ENCODE data around the gene ITIH3.

Gene ITIH3

DNA sequence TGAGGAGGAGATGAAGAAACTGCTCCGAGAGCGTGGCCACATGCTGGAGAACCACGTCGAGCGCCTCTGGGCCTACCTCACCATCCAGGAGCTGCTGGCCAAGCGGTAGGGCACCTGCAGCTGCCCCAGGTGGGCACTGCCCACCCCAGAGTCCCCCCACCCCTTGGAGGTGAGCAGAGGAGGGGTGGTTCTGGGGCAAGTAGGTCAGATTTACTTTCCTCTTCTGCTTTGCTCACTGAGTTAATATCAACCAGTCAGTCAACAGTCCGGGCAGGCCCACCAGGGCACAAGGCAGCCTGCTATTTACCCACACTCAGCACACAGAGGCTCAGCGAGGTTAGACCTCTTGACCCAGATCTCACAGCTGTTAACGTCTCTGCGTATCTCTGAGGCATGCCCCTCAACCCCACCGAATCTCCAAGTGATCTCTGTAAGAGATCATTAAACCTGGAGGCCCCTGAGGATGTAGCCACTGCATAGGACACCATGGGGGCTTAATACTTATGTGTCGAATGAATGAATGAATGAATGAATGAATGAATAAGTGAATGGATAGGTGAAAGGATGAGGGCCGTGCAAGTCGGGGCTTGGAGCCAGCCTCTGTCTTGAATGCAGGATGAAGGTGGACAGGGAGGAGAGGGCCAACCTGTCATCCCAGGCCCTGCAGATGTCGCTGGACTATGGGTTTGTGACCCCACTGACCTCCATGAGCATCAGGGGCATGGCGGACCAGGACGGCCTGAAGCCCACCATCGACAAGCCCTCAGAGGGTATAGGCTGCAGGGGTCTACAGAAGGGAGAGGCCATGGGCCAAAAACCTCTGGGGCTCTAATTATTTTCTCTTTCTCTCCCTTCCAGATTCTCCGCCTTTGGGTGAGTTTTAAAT, 8.0 kb upstream of the ITIH3 start:
- POLR2A ChIA-PET, result no interaction called here
- CTCF ChIA-PET, result interaction anchor here (0.6 to 2.6 kb wide), 5 partner anchors 11 to 30 kb away, joined by 3 to 12 read pairs (median 3); no protein-coding TSS in a partner anchor
- TF ChIP-seq CTCF (IDR thresholded peaks at IDR 0.05; ENCODE audit: control extremely low read depth, extremely low read depth, low read depth, missing control alignments), result no peak
- no peak for DNase-seq (ENCODE audit: extremely low spot score)

DNA sequence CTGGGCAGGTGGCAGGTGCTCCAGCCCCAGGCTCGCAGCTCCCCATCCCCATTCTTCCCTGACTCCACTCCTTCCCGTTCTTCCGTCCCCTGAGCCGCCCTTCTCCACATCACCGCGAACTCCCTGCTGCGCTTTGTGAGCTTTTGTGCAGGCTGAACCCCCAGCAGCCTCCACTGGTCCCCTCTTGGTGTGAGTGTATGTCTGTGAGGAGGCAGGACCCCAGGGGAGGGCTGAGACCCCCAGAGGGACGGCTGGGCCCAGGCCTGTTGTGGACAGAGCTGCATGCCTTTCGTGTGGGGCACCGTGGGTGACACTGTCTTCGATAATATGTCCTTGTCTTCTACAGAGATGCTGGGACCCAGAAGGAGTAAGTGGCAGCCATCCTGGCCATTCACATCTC, 7.3 kb upstream of the ITIH3 start:
- no peak for TF ChIP-seq CTCF (IDR thresholded peaks at IDR 0.05; ENCODE audit: control extremely low read depth, extremely low read depth, low read depth, missing control alignments)
- POLR2A ChIA-PET, result no interaction called here
- CTCF ChIA-PET, result interaction anchor here (1.2 to 2.6 kb wide), 4 partner anchors 11 to 29 kb away, joined by 3 to 12 read pairs (median 3); no protein-coding TSS in a partner anchor
- no peak for DNase-seq (ENCODE audit: extremely low spot score)

DNA sequence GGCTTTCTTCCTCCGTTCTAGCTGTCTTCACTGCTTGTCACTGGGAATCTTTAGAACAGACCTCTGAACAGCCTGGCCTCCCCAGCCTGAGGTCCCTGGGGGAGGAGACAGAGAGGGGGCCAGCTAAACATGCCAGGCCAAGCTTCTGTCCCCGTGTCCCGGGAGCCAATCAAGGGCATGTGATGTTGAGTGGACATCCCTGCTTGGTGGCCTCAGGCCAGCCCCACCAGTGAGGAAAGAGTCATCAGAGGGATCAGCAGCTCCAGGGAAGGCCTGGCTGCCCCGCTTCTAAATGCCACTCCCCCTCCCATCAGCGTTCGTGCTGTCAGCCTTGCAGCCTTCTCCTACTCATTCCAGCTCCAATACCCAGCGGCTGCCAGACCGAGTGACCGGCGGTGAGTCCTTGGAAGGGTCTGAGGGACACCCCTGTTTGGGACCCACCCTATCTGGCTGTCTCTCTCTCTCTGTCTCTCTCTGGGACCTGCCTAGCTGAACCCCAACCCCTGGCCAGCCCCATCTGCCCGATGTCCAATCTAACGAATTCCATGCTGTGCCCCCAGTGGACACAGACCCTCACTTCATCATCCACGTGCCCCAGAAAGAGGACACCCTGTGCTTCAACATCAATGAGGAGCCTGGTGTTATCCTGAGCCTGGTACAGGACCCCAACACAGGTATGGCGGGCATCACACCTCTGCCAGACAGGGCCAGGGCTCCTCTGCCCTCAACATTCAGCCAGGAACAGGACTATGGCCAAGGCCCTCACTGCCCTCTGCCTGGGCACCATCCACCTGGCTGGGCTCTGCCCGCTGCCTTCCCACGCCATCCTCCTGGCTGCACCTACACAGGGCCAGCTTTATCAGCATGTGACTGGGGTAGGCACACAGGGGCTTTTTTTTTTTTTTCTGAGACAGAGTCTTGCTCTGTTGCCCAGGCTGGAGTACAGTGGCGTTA, 6.6 kb upstream of the ITIH3 start:
- CTCF ChIA-PET, result interaction anchor here (1.2 to 2.9 kb wide), 4 partner anchors 11 to 28 kb away, joined by 3 to 12 read pairs (median 6); no protein-coding TSS in a partner anchor
- TF ChIP-seq CTCF (IDR thresholded peaks at IDR 0.05; ENCODE audit: control extremely low read depth, extremely low read depth, low read depth, missing control alignments), result no peak
- POLR2A ChIA-PET, result no interaction called here
- no peak for DNase-seq (ENCODE audit: extremely low spot score)

GRCh38 chr3:52788890-52789745, 5.5 kb upstream of the ITIH3 start:
- POLR2A ChIA-PET, result no interaction called here
- no peak for DNase-seq (ENCODE audit: extremely low spot score)
- CTCF ChIA-PET, result interaction anchor here (1.3 to 2.9 kb wide), 2 partner anchors 9 to 10 kb away, joined by 3 to 10 read pairs; no protein-coding TSS in a partner anchor
- TF ChIP-seq CTCF (IDR thresholded peaks at IDR 0.05; ENCODE audit: control extremely low read depth, extremely low read depth, low read depth, missing control alignments), result no peak

- POLR2A ChIA-PET, result no interaction called here
- no peak for DNase-seq (ENCODE audit: extremely low spot score)
- CTCF ChIA-PET, result interaction anchor here (1.3 to 2.9 kb wide), 2 partner anchors 9 to 10 kb away, joined by 3 to 10 read pairs; no protein-coding TSS in a partner anchor
Measured at GRCh38 chr3:52789746-52790040, 4.9 kb upstream of the ITIH3 start.

More at GRCh38 chr3:52789746-52790040, 4.9 kb upstream of the ITIH3 start:
- no peak for TF ChIP-seq CTCF (IDR thresholded peaks at IDR 0.05; ENCODE audit: control extremely low read depth, extremely low read depth, low read depth, missing control alignments)
